ENCODE measurements around the gene SLC12A8. TPM values are rescaled to one million over a fixed set of nuclear protein-coding genes. Genes with fewer than 3 reads are reported as not detected.

The SLC12A8 gene
- total RNA-seq, 4 donors from 2014 or later = 0.26 to 4.7 (median 0.58) TPM; not detected in 1

DNA sequence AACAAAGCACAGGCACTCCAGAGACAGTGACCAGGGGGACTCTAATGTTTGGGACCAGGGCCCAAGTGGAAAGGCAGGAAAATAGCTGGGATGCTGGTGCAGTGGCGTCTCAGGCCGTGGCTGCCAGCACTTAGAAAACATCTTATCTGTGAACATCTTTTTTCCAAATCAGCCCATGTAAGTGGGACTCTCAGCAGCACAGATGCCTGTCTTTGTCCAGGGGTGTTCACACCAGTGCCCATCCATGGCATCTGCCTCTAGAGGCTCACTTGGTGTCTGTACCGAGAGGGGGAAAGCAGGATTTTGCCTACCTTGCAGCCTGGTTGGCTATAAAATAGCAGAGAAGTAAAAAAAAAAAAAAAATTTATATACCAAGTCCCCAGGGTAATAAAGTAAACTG is 26.7 kb downstream of the SLC12A8 start:
- DNase-seq = no peak
- TF ChIP-seq, protein P1, sequence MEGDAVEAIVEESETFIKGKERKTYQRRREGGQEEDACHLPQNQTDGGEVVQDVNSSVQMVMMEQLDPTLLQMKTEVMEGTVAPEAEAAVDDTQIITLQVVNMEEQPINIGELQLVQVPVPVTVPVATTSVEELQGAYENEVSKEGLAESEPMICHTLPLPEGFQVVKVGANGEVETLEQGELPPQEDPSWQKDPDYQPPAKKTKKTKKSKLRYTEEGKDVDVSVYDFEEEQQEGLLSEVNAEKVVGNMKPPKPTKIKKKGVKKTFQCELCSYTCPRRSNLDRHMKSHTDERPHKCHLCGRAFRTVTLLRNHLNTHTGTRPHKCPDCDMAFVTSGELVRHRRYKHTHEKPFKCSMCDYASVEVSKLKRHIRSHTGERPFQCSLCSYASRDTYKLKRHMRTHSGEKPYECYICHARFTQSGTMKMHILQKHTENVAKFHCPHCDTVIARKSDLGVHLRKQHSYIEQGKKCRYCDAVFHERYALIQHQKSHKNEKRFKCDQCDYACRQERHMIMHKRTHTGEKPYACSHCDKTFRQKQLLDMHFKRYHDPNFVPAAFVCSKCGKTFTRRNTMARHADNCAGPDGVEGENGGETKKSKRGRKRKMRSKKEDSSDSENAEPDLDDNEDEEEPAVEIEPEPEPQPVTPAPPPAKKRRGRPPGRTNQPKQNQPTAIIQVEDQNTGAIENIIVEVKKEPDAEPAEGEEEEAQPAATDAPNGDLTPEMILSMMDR (IDR thresholded peaks at IDR 0.05) = no peak
- no peak for TF ChIP-seq POLR2A (IDR thresholded peaks at IDR 0.05)
- Histone ChIP-seq H3K27ac (peak overlapping the region in 1 of 2 donors; percentile 43), H3K9me3 (no peaks in the 10 kb centered on the region), H3K4me1 (no peaks in the 10 kb centered on the region), H3K27me3 (no peaks in the 10 kb centered on the region), H3K36me3 (no peaks in the 10 kb centered on the region), H3K4me3 (no peak overlapping the region)
- intact Hi-C loops (cut with DNase I; ENCODE audit: low total_unique reads) = no loop called here

DNA sequence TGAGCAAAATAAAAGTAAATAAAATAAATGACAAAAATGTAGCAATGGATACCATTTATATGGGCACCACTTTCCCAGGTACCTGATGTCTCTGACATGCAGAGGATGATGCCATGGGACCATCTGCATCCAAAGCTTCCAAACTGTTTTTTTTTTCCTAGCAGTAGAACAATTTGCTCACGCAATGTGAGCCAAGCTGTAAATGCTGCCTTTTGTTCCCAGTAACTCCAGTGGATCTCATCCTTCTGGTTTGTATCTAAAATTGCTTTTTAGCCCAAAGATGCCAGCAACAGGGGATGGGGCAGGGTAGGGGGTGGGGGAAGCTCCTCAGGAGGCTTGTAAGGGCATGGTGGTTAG is 32.7 kb downstream of the SLC12A8 start:
- H3K27me3 ChIP-seq = no peaks in the 10 kb centered on the region
- no peaks in the 10 kb centered on the region for H3K36me3 ChIP-seq
- intact Hi-C loops (cut with DNase I; ENCODE audit: low total_unique reads) = no loop called here
- H3K4me3 ChIP-seq = no peak overlapping the region
- H3K4me1 ChIP-seq = no peaks in the 10 kb centered on the region
- no peak for DNase-seq
- H3K9me3 ChIP-seq = no peaks in the 10 kb centered on the region
- H3K27ac ChIP-seq = no peak overlapping the region
- TF ChIP-seq, protein P1 (IDR thresholded peaks at IDR 0.05) = no peak
- no peak for TF ChIP-seq POLR2A (IDR thresholded peaks at IDR 0.05)

DNA sequence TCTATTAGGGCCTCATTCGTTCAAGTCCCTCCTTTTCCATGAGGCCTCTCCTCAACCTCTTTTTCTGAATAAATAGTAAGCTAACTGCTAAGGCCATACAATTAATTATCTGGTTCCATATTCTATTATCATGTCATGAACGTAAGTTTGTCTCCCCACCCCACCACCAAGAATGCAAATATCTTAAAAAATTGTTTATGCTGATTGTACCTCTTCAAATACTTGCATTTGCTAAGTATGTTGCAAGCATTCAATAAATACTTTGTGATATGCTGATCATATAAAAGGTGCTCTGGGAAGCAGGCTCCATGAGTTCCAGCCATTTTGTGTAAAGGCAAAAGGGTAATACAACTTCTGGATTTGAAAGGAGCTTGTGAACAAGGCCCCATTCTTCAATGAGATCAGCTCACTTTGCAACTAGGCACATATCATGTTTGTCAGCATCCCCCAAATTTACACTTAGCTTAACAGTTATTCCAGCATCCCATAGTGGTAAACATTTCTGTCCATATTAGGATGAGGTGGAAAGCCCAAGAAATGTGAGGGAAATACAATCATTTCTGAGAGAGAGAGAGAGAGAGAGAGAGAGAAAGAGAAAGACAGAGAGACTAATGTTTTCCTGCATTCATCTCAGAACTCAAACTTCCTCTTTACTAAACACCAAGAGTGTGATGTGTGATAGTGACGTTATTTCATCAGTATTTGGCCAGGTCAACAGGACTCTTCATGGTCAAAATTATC is 33.2 kb downstream of the SLC12A8 start:
- Histone ChIP-seq H3K4me1 (no peaks in the 10 kb centered on the region), H3K27ac (no peak overlapping the region), H3K27me3 (no peaks in the 10 kb centered on the region), H3K9me3 (no peaks in the 10 kb centered on the region), H3K36me3 (no peaks in the 10 kb centered on the region), H3K4me3 (no peak overlapping the region)
- intact Hi-C loops (cut with DNase I; ENCODE audit: low total_unique reads) = no loop called here
- TF ChIP-seq POLR2A (IDR thresholded peaks at IDR 0.05) = no peak
- TF ChIP-seq, protein P1 (IDR thresholded peaks at IDR 0.05) = no peak
- DNase-seq = no peak

DNA sequence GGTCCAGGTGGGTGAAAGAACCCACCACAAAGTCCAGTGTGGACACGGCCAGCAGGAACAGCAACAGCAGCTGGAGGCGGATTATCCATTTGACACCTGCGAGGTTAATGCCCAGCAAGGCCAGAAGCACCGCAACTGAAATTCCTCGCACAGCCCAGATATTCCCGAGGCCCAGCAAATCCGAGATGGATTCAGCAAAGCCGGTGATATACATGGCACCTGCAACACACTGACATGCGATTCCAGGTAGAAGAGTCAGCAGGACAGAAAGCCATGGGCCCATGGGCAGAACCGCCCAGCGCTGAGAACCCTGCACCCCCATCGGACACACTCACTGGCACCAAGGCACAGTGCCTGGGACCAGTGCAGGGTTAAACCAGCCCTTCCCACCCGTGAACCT is 34.8 kb downstream of the SLC12A8 start:
- Histone ChIP-seq H3K27ac (no peak overlapping the region), H3K4me3 (no peak overlapping the region), H3K4me1 (no peaks in the 10 kb centered on the region), H3K9me3 (no peaks in the 10 kb centered on the region), H3K27me3 (no peaks in the 10 kb centered on the region), H3K36me3 (no peaks in the 10 kb centered on the region)
- TF ChIP-seq, protein P1 (IDR thresholded peaks at IDR 0.05) = no peak
- TF ChIP-seq POLR2A (IDR thresholded peaks at IDR 0.05) = no peak
- intact Hi-C loops (cut with DNase I; ENCODE audit: low total_unique reads) = no loop called here
- DNase-seq = no peak

DNA sequence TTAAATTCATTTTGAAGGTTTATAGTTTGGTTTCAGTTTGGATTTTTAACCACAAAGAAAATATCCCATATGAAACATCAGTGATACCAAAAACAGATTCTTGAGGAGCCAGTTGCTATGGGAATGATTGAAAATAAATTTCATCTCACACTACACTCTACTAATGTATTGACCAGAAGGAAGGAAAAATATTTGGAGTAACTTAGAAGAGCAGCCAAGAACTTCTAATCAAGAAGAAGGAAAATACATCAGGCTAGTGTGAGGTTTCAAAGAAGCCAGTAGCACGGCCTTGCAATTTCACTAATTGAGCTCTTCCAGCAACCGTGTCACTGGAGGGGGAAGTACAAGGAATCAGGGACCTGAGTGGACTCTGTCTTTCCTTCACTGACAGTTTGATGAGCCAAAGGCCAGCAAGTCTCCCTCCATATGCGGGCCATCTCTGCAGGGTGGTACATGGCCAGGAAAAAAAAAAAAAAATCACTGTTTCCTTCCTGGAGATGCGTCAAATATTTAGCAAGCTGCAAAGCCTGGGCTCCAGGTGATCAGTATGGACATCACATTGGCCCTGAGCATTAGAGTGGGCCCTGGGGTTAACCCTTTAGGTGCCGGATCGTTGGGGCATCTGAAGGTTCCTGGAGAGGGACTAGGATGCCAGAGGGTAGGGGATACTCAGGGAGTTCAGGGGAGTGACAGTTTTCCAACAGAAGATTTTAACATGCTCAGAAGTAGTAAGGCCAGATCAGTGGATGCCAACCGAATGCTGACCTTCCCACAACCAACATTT is 37.1 kb downstream of the SLC12A8 start:
- Histone ChIP-seq H3K36me3 (no peaks in the 10 kb centered on the region), H3K27ac (no peak overlapping the region), H3K4me1 (no peaks in the 10 kb centered on the region), H3K27me3 (no peaks in the 10 kb centered on the region), H3K4me3 (no peak overlapping the region), H3K9me3 (no peaks in the 10 kb centered on the region)
- TF ChIP-seq, protein P1 (IDR thresholded peaks at IDR 0.05) = no peak
- TF ChIP-seq POLR2A (IDR thresholded peaks at IDR 0.05) = no peak
- intact Hi-C loops (cut with DNase I; ENCODE audit: low total_unique reads) = no loop called here
- DNase-seq = no peak
